K562 (cell line): ENCODE data around the gene GCK. TPM values are rescaled to one million over a fixed set of nuclear protein-coding genes. Genes with fewer than 3 reads are reported as not detected.

Experiments used
- ATAC-seq: fragments of 200-7000 bp; cut with Tn5 transposase; 3 replicates; pipeline ENCODE4 v1.9.1; 2020; ENCODE audit warnings: moderate library complexity
- BruUV-seq: library from RNA; stranded (reverse); fragments of 400-500 nt; replicated peaks from 2 replicates; lab custom pipeline; 2021; lab: Mats Ljungman, UMichigan
- CTCF ChIA-PET: fragments of 300-600 bp; formaldehyde crosslinking; extraction: SDS; loops from one replicate; lab custom pipeline; 2021; ENCODE audit warnings: low intra/inter-chr PET ratio; lab: Yijun Ruan, JAX
- POLR2A ChIA-PET: fragments of 300-600, 350-650 bp; sonication (Branson Sonifier 250); formaldehyde crosslinking; extraction: SDS; loops from one replicate; lab custom pipeline; 2021; ENCODE audit warnings: antibody characterized with exemption, inconsistent platforms; lab: Yijun Ruan, JAX
- DNase-seq, 4 experiments: peaks; one replicate each; pipeline versions ENCODE4 v3.0.0 to v3.0.0-alpha.2; 2011 to 2018; ENCODE audit warnings: low spot score in 3 of 4, mixed read lengths in 3 of 4; ENCODE audit errors: extremely low read depth in 1 of 4
- FAIRE-seq: peaks from 2 replicates; lab custom pipeline; 2011; peaks lifted over from hg19 to GRCh38; lab: Jason Lieb, UNC
- H2AFZ ChIP-seq: 2 replicates; pipeline ENCODE4 v1.6.0; 2011; ENCODE audit warnings: low read depth, low read length, control low read depth, inconsistent platforms
- H3K27ac ChIP-seq: fragments of 200-600 bp; 3 replicates; pipeline ENCODE4 v1.8.0; 2011; ENCODE audit warnings: low read depth, mild to moderate bottlenecking, control low read depth, inconsistent platforms, low read length, moderate library complexity, mixed read lengths; ENCODE audit errors: extremely low read depth
- H3K27me3 ChIP-seq, 2 experiments: fragments of 300-600 bp in 1 of 2; 2 replicates in 1 of 2; 3 replicates in 1 of 2; pipeline versions ENCODE4 v1.6.0 to v1.8.0; 2011; ENCODE audit warnings: inconsistent platforms in 2 of 2, low read length in 2 of 2, mild to moderate bottlenecking in 1 of 2, mixed read lengths in 1 of 2, moderate library complexity in 1 of 2; ENCODE audit not compliant: control insufficient read depth in 2 of 2, insufficient read depth in 2 of 2
- H3K36me3 ChIP-seq: fragments of 300-600 bp; 3 replicates; pipeline ENCODE4 v1.8.0; 2011; ENCODE audit warnings: mild to moderate bottlenecking, low read length, inconsistent platforms; ENCODE audit not compliant: control insufficient read depth, insufficient read depth
- H3K4me1 ChIP-seq, 2 experiments: fragments of 200-600 bp in 1 of 2; replicated peaks in 1 of 2; 2 replicates in 1 of 2; 3 replicates in 1 of 2; pipeline versions ENCODE4 v1.5.1 to v1.8.0; 2011; ENCODE audit warnings: inconsistent platforms in 2 of 2, low read length in 2 of 2, mild to moderate bottlenecking in 1 of 2, mixed read lengths in 1 of 2, moderate library complexity in 1 of 2; ENCODE audit not compliant: control insufficient read depth in 2 of 2, insufficient read depth in 2 of 2
- H3K4me2 ChIP-seq: 2 replicates; pipeline ENCODE4 v1.6.1; 2011; ENCODE audit warnings: low read length, control low read depth, inconsistent platforms, mixed read lengths; ENCODE audit not compliant: insufficient read depth
- H3K4me3 ChIP-seq: fragments of 200-600 bp; sonication (generic), shearing (Covaris generic); 2 replicates; pipeline ENCODE4 v1.5.1; 2016; ENCODE audit warnings: control low read depth, inconsistent platforms
- H3K79me2 ChIP-seq: fragments of 200-600 bp; 3 replicates; pipeline ENCODE4 v1.8.0; 2011; ENCODE audit warnings: low read length, inconsistent platforms; ENCODE audit not compliant: control insufficient read depth, insufficient read depth
- H3K9ac ChIP-seq, 2 experiments: 2 replicates each; pipeline versions ENCODE4 v1.6.0 to v1.6.1; 2011; ENCODE audit warnings: low read depth in 2 of 2, low read length in 2 of 2, control low read depth in 1 of 2, inconsistent platforms in 1 of 2, mild to moderate bottlenecking in 1 of 2, mixed read lengths in 1 of 2; ENCODE audit not compliant: insufficient read depth in 1 of 2
- H3K9me1 ChIP-seq: one replicate; pipeline ENCODE4 v1.6.0; 2011; ENCODE audit warnings: inconsistent platforms, mild to moderate bottlenecking, low read length, moderate library complexity; ENCODE audit not compliant: control insufficient read depth, insufficient read depth
- H3K9me3 ChIP-seq: replicated peaks from 2 replicates; pipeline ENCODE4 v1.5.1; 2011; ENCODE audit warnings: low read depth, low read length, inconsistent platforms; ENCODE audit not compliant: control insufficient read depth, insufficient read depth
- H4K20me1 ChIP-seq: replicated peaks from 2 replicates; pipeline ENCODE4 v1.6.1; 2011; ENCODE audit warnings: low read length, inconsistent platforms, mixed read lengths; ENCODE audit not compliant: control insufficient read depth, insufficient read depth
- E2F6 ChIP-seq, 2 experiments: IDR thresholded peaks; 2 replicates each; pipeline ENCODE4 v1.6.1; 2011; ENCODE audit warnings: borderline replicate concordance in 1 of 2, control low read depth in 1 of 2, low read depth in 1 of 2, low read length in 1 of 2, mild to moderate bottlenecking in 1 of 2, mixed read lengths in 1 of 2, moderate library complexity in 1 of 2; ENCODE audit not compliant: insufficient read depth in 1 of 2, insufficient read length in 1 of 2, poor library complexity in 1 of 2, severe bottlenecking in 1 of 2; ENCODE audit errors: extremely low read depth in 1 of 2
- FOXP4 ChIP-seq: sonication (generic); formaldehyde crosslinking; IDR thresholded peaks from 2 replicates; pipeline ENCODE4 v1.8.0; 2022; ENCODE audit warnings: mild to moderate bottlenecking, missing genetic modification reagents, borderline replicate concordance
- NFATC3 ChIP-seq: fragments of 450-650 bp; IDR thresholded peaks from 2 replicates; pipeline ENCODE4 v1.6.1; 2017; ENCODE audit warnings: mild to moderate bottlenecking
- PBX2 ChIP-seq, 2 experiments: IDR thresholded peaks in 1 of 2; conservative IDR thresholded peaks in 1 of 2; 2 replicates each; pipeline ENCODE4 v1.6.1; 2016; ENCODE audit warnings: low read depth in 2 of 2, mild to moderate bottlenecking in 1 of 2, missing compliant biosample characterization in 1 of 2, missing genetic modification characterization in 1 of 2, moderate library complexity in 1 of 2
- POLR2B ChIP-seq: fragments of 450-650 bp; IDR thresholded peaks from 2 replicates; pipeline ENCODE4 v1.6.1; 2018; ENCODE audit warnings: low read depth; ENCODE audit not compliant: partially characterized antibody
- PRDM10 ChIP-seq: fragments of 450-650 bp; IDR thresholded peaks from 2 replicates; pipeline ENCODE4 v1.6.1; 2018; ENCODE audit not compliant: partially characterized antibody
- ZNF311 ChIP-seq: fragments of 250-450 bp; sonication (Bioruptor Pico); IDR thresholded peaks from 2 replicates; pipeline ENCODE4 v1.4.0; 2020; ENCODE audit warnings: mild to moderate bottlenecking, moderate library complexity
- ZNF449 ChIP-seq: fragments of 250-450 bp; sonication (Bioruptor Pico); IDR thresholded peaks from 2 replicates; pipeline ENCODE4 v1.8.0; 2022; ENCODE audit warnings: moderate library complexity, mild to moderate bottlenecking, inconsistent platforms
- WGBS: fragments of 100-300 bp; shearing (Covaris generic); methylation state at CpG from one replicate; pipeline ENCODE4 v1.1.6; 2016; ENCODE audit warnings: low coverage, mixed read lengths; ENCODE audit not compliant: insufficient coverage; ENCODE audit errors: missing lambda C conversion rate; 5-methylcytosine and 5-hydroxymethylcytosine counted together
- in situ Hi-C: fragments of 300-500 bp; cut with MboI; formaldehyde crosslinking; loops from 4 replicates; pipeline ENCODE4 v1.15.0; 2018; ENCODE audit warnings: inconsistent platforms, mixed read lengths
- intact Hi-C: fragments of 100-400 bp; cut with micrococcal nuclease; formaldehyde crosslinking; loops from 2 replicates; pipeline ENCODE4 v1.14.2; 2022
- polyA plus RNA-seq, 8 experiments: library from polyadenylated mRNA; depleted of rRNA in 4 of 8; stranded (reverse) in 5 of 8; unstranded in 3 of 8; fragments of >200 nt; fragmentation: Nextera tagmentation in 2 of 8; fragmentation: Illumina TruSeq in 1 of 8; extraction: Ambion mirVana in 2 of 8; extraction: Trizol in 1 of 8; gene quantifications; 2 replicates each; pipeline versions ENCODE4 v1.2.1 to v1.2.3, GENCODE V29; 2011 to 2014; ENCODE audit warnings: inconsistent platforms in 1 of 8, missing spikeins in 1 of 8
- total RNA-seq, 7 experiments: library from RNA; depleted of rRNA in 6 of 7; stranded (reverse); fragments of >200 nt in 6 of 7; fragmentation: Illumina TruSeq in 2 of 7; extraction: Trizol in 2 of 7; gene quantifications; 2 replicates each; pipeline versions ENCODE4 v1.2.1 to v1.2.3, GENCODE V29; 2011 to 2021; ENCODE audit warnings: low replicate concordance in 1 of 7

The GCK gene
- total and polyA plus RNA-seq, 9 of the 15 experiments (the other 6 are each of a cell fraction or from before 2014, with no cell fraction given) = 0.11 to 0.55 (median 0.16) TPM; not detected in 3

- BruUV-seq = no TSS peak
- no peak for ATAC-seq
- intact Hi-C loops (no loop called here), in situ Hi-C loops (no loop called here)
- 10% methylated on average over 3 of the region's 3 CpGs for WGBS
- H3K27me3 ChIP-seq = no peaks in the 10 kb centered on the region
- no peak for DNase-seq
- no peaks in the 10 kb centered on the region for H4K20me1 ChIP-seq
- no peak overlapping the region for H3K4me3 ChIP-seq
- no peaks in the 10 kb centered on the region for H3K36me3 ChIP-seq
- ChIA-PET CTCF (no interaction called here), POLR2A (interaction anchor here (1.0 to 1.1 kb wide), 2 partner anchors 8 to 9 kb away, joined by 3 read pairs; partner anchors contain the start of gene MYL7)
- H3K27ac ChIP-seq = no peak overlapping the region
- H3K79me2 ChIP-seq = no peaks in the 10 kb centered on the region
- H3K4me1 ChIP-seq = peaks cover 0 to 6% of the 10 kb centered on the region in 2 experiments; a peak in 1 of 5 replicates
- no peaks in the 10 kb centered on the region for H3K9me1 ChIP-seq
- no peak overlapping the region for H3K9ac ChIP-seq
- no peak overlapping the region for H2AFZ ChIP-seq
- FAIRE-seq = no peak
- H3K4me2 ChIP-seq = no peak overlapping the region
- no peaks in the 10 kb centered on the region for H3K9me3 ChIP-seq
- TF ChIP-seq PBX2 (CRISPR knock-in tag; IDR thresholded peaks at IDR 0.05; ENCODE audit: low read depth) (no peak), PBX2 (tag; conservative IDR thresholded peaks at IDR 0.05; ENCODE audit: low read depth) (no peak), PRDM10 (no peak), POLR2B (no peak), ZNF311 (CRISPR knock-in tag) (no peak), ZNF449 (CRISPR knock-in tag) (no peak), NFATC3 (no peak), E2F6 (IDR thresholded peaks at IDR 0.05; ENCODE audit: borderline replicate concordance in 1 of 2, extremely low read depth in 1 of 2, insufficient read depth in 1 of 2, insufficient read length in 1 of 2, low read depth in 1 of 2, low read length in 1 of 2, poor library complexity in 1 of 2, severe bottlenecking in 1 of 2) (no peak), FOXP4 (no peak)
Observed at GRCh38 chr7:44133295-44133694, 55.9 kb downstream of the GCK start.
